Activated T-cell treated with anti-CD3 and anti-CD28 coated beads, Interleukin-2, amount 50 U/mL, for 24 hours (primary cell): ENCODE results near the gene SLFN5.
"Not testable (repeated sequence)": the region's sequence is repeated elsewhere in the genome, so short reads cannot be mapped to it uniquely, and the experiment has no call there.

Experiments used
- DNase-seq: peaks from one replicate; pipeline ENCODE4 v3.0.0-alpha.2; 2020
- H3K27ac Mint-ChIP-seq: 2 replicates; pipeline ENCODE4 v1.8.0; 2020; ENCODE audit warnings: mild to moderate bottlenecking, mixed read lengths
- H3K27me3 Mint-ChIP-seq: 2 replicates; pipeline ENCODE4 v1.8.0; 2020; ENCODE audit warnings: mixed read lengths
- H3K36me3 Mint-ChIP-seq: 2 replicates; pipeline ENCODE4 v1.8.0; 2020; ENCODE audit warnings: low read depth, mixed read lengths
- H3K4me1 Mint-ChIP-seq: 2 replicates; pipeline ENCODE4 v1.8.0; 2020; ENCODE audit warnings: low read depth, mixed read lengths
- H3K4me3 Mint-ChIP-seq: 2 replicates; pipeline ENCODE4 v1.8.0; 2020; ENCODE audit warnings: mild to moderate bottlenecking, moderate library complexity, mixed read lengths
- H3K9me3 Mint-ChIP-seq: 2 replicates; pipeline ENCODE4 v1.8.0; 2020; ENCODE audit warnings: mixed read lengths

Gene SLFN5

DNA sequence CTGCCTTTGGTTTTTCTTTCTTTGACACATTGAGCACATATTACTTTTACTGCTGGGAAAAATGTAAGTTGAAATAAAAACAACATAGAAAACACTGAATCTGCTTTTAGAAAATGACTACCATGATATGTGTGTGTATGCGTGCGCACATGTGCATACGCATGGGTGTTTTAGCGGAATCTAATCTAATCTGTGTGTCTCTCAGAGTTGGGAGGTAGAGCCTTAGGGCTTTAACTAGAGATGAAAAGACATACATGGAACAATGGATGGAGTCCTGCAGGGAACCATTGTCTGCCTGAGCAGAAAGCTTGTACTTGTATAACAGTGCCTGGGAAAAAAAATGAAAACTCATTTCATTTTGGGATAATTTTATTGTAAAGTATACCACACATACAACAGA lies 12.4 kb downstream of the SLFN5 start:
- Mint-ChIP-seq H3K4me3 (no peak overlapping the region), H3K36me3 (peaks cover 48% of the 10 kb centered on the region), H3K27ac (peak overlapping the region; percentile 74), H3K9me3 (no peaks in the 10 kb centered on the region), H3K4me1 (peaks cover 87% of the 10 kb centered on the region), H3K27me3 (no peaks in the 10 kb centered on the region)
- no peak for DNase-seq

DNA sequence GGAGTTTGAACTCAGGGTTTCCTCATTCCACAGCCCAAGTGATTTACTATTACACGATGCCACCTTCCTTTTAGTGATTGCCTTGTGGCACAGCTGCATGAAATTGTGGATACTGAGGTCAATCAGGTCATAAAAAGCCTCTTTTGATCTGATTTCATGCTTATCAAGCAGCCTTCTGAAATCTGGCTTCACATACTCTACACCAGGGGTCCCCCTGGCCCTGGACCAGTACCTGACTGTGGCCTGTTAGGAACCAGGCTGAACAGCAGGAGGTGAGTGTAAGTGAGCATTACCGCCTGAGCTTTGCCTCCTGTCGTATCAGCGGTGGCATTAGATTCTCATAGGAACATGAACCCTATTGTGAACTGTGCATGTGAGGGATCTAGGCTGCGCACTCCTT lies 13.8 kb downstream of the SLFN5 start:
- no peak for DNase-seq
- Mint-ChIP-seq H3K27me3 (no peaks in the 10 kb centered on the region), H3K27ac (peak overlapping the region; percentile 91), H3K4me3 (no peak overlapping the region), H3K4me1 (peaks cover 82% of the 10 kb centered on the region), H3K9me3 (no peaks in the 10 kb centered on the region), H3K36me3 (peaks cover 48% of the 10 kb centered on the region)

DNA sequence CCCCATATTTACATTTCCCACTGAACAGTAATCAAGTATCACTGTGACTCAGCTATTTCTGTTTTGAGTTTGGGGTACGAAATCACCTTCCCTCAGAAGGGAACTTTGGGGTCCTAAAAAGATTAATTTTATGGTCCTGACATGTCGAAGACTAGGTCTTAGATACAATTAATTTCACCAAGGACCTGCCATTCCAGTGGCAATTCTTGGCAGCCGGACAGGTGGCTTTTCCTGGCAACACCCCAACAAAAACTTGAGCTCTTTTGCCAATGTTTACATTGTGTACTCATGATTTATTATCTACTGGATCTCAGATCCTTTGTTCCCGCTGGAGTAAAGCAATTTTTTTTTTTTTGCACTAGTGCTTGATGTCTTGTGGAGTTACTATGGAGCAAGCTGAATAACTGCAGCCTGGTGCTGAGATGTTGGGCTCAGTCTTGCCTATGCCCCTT lies 14.4 kb downstream of the SLFN5 start:
- peaks cover 52% of the 10 kb centered on the region for H3K36me3 Mint-ChIP-seq
- no peaks in the 10 kb centered on the region for H3K27me3 Mint-ChIP-seq
- H3K27ac Mint-ChIP-seq, result peak overlapping the region; percentile 91
- DNase-seq, result no peak
- peaks cover 77% of the 10 kb centered on the region for H3K4me1 Mint-ChIP-seq
- no peaks in the 10 kb centered on the region for H3K9me3 Mint-ChIP-seq
- H3K4me3 Mint-ChIP-seq, result no peak overlapping the region

DNA sequence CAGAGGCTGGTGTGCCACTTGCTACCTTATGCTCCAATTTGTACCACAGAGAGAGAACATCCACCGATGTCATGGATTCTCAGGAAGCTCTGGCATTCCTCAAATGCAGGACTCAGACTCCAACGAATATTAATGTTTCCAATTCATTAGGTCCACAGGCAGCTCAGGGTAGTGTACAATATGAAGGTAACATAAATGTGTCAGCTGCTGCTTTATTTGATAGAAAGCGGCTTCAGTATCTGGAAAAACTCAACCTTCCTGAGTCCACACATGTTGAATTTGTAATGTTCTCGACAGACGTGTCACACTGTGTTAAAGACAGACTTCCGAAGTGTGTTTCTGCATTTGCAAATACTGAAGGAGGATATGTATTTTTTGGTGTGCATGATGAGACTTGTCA lies 16.1 kb downstream of the SLFN5 start:
- no peak for DNase-seq
- Mint-ChIP-seq H3K27me3 (no peaks in the 10 kb centered on the region), H3K4me1 (peaks cover 73% of the 10 kb centered on the region), H3K27ac (peak overlapping the region; percentile 83), H3K9me3 (no peaks in the 10 kb centered on the region), H3K4me3 (no peak overlapping the region), H3K36me3 (peaks cover 66% of the 10 kb centered on the region)

DNA sequence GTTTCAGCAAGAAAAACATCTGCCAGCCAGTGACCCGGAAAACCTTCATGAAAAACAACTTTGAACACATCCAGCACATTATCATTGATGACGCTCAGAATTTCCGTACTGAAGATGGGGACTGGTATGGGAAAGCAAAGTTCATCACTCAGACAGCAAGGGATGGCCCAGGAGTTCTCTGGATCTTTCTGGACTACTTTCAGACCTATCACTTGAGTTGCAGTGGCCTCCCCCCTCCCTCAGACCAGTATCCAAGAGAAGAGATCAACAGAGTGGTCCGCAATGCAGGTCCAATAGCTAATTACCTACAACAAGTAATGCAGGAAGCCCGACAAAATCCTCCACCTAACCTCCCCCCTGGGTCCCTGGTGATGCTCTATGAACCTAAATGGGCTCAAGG lies 22.2 kb downstream of the SLFN5 start:
- no peaks in the 10 kb centered on the region for H3K9me3 Mint-ChIP-seq
- peak overlapping the region; percentile 87 for H3K27ac Mint-ChIP-seq
- H3K36me3 Mint-ChIP-seq, result peaks cover 72% of the 10 kb centered on the region
- H3K4me3 Mint-ChIP-seq, result no peak overlapping the region
- DNase-seq, result no peak
- peaks cover 68% of the 10 kb centered on the region for H3K4me1 Mint-ChIP-seq
- no peaks in the 10 kb centered on the region for H3K27me3 Mint-ChIP-seq

DNA sequence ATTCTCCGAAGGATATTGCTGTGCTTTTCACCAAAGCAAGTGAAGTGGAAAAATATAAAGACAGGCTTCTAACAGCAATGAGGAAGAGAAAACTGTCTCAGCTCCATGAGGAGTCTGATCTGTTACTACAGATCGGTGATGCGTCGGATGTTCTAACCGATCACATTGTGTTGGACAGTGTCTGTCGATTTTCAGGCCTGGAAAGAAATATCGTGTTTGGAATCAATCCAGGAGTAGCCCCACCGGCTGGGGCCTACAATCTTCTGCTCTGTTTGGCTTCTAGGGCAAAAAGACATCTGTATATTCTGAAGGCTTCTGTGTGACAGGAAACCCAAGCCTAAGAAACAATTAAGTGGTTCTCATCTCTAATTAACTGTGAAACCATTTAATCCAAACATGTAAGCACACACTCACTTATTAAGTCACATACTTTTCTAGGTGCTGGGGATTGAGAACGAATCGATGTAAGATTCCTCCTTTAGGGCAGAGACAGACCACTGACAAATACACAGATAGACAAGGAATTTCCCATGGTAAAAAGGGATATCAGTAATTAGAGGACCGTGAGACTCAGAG lies 22.8 kb downstream of the SLFN5 start:
- H3K27me3 Mint-ChIP-seq, result no peaks in the 10 kb centered on the region
- H3K4me1 Mint-ChIP-seq, result peaks cover 70% of the 10 kb centered on the region
- H3K4me3 Mint-ChIP-seq, result no peak overlapping the region
- DNase-seq, result no peak
- peaks cover 72% of the 10 kb centered on the region for H3K36me3 Mint-ChIP-seq
- H3K9me3 Mint-ChIP-seq, result no peaks in the 10 kb centered on the region
- H3K27ac Mint-ChIP-seq, result peak overlapping the region; percentile 87

DNA sequence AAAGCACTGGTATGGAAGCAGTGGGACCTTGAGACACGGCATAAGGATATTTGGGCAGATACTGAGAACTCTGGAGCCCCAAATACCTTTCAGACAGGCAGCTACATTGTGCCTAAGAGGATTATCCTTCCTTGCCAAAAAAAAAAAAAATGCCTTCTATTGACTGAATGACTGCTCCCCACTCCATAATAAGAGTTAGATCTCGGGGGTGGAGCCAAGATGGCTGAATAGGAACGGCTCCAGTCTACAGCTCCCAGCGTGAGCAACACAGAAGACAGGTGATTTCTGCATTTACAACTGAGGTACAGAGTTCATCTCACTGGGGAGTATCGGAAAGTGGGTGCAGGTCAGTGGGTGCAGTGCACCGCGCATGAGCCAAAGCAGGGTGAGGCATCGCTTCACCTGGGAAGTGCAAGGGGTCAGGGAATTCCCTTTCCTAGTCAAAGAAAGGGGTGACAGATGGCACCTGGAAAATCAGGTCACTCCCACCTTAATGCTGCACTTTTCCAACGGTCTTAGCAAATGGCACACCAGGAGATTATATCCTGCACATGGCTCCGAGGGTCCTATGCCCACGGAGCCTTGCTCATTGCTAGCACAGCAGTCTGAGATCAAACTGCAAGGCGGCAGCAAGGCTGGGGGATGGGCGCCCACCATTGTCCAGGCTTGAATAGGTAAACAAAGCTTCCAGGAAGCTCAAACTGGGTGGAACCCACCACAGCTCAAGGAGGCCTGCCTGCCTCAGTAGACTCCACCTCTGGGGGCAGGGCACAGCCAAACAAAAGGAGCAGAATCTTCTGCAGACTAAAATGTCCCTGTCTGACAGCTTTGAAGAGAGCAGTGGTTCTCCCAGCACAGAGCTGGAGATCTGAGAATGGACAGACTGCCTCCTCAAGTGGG lies 31.5 kb downstream of the SLFN5 start:
- not testable (repeated sequence) for H3K27ac Mint-ChIP-seq, H3K4me3 Mint-ChIP-seq, H3K36me3 Mint-ChIP-seq, DNase-seq, H3K27me3 Mint-ChIP-seq
- H3K9me3 Mint-ChIP-seq, result peaks cover 19% of the 10 kb centered on the region
- H3K4me1 Mint-ChIP-seq, result peaks cover 56% of the 10 kb centered on the region

DNA sequence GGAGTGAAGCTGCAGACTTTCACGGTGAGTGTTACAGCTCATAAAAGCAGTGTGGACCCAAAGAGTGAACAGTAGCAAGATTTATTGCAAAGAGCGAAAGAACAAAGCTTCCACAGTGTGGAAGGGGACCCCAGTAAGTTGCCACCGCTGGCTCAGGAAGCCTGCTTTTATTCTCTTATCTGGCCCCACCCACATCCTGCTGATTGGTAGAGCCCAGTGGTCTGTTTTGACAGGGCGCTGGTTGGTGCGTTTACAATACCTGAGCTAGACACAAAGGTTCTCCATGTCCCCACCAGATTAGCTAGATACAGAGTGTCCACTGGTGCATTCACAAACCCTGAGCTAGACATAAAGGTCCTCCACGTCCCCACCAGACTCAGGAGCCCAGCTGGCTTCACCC lies 35.6 kb downstream of the SLFN5 start:
- Mint-ChIP-seq H3K4me1 (peaks cover 32% of the 10 kb centered on the region), H3K9me3 (peaks cover 15% of the 10 kb centered on the region)
- not testable (repeated sequence) for H3K4me3 Mint-ChIP-seq

DNA sequence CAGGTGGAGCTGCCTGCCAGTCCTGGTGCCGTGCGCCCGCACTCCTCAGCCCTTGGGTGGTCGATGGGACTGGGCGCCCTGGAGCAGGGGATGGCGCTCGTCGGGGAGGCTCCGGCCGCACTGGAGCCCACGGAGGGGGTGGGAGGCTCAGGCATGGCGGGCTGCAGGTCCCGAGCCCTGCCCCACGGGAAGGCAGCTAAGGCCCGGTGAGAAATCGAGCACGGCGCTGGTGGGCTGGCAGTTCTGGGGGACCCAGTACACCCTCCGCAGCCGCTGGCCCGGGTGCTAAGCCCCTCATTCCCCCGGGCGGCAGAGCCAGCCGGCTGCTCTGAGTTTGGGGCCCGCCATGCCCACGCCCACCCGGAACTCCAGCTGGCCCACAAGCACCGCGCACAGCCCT lies 36.0 kb downstream of the SLFN5 start:
- DNase-seq, H3K4me3 Mint-ChIP-seq, H3K27ac Mint-ChIP-seq, H3K27me3 Mint-ChIP-seq, H3K36me3 Mint-ChIP-seq: not testable (repeated sequence)
- peaks cover 28% of the 10 kb centered on the region for H3K4me1 Mint-ChIP-seq
- peaks cover 13% of the 10 kb centered on the region for H3K9me3 Mint-ChIP-seq

More for the DNA sequence above, 35.6 kb downstream of the SLFN5 start:
- not testable (repeated sequence) for H3K27me3 Mint-ChIP-seq, H3K27ac Mint-ChIP-seq, H3K36me3 Mint-ChIP-seq, DNase-seq

DNA sequence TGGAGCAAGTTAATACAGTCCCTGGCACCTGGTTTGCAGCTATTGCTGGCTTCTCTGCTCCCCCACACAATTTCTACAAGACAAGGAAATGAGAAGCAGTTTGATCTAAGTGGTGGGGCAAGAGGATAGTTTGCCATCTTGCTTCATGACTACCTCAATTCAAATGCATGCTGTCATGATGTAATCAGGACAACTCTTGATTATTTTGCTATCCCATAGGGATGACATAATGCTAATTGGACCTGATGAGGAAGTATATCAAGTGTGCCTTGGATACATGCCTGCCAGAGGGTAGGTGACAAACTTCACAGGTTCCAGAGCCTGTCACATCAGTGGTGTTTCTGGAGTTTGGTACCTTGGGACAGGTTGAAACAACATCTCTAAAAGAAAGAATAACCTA lies 40.9 kb downstream of the SLFN5 start:
- H3K4me1 Mint-ChIP-seq, result peaks cover 34% of the 10 kb centered on the region
- H3K27ac Mint-ChIP-seq, result no peak overlapping the region
- no peak overlapping the region for H3K4me3 Mint-ChIP-seq
- no peak for DNase-seq
- peaks cover 3% of the 10 kb centered on the region for H3K9me3 Mint-ChIP-seq
- no peaks in the 10 kb centered on the region for H3K27me3 Mint-ChIP-seq
- H3K36me3 Mint-ChIP-seq, result no peaks in the 10 kb centered on the region

DNA sequence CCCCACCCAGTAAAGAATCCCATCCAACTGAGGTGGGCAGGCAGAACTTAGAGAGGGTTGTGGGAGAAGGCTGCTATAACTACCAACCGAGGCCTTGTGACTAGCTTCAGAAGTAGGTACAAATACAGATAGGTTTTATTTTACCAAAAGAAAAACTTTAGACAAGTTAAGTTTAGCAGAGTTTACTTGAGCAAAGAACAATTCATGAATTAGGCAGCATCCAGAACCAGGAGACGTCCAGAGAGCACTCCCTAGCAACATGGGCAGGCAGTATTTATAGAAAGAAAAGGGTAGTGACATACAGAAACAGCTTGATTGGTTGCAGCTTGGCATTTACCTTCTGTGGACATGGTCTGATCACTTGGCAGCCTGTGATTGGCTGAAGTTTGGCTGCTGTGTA lies 42.1 kb downstream of the SLFN5 start:
- no peaks in the 10 kb centered on the region for H3K36me3 Mint-ChIP-seq
- H3K27me3 Mint-ChIP-seq, result no peaks in the 10 kb centered on the region
- DNase-seq, result no peak
- H3K4me1 Mint-ChIP-seq, result peaks cover 44% of the 10 kb centered on the region
- peaks cover 3% of the 10 kb centered on the region for H3K9me3 Mint-ChIP-seq
- no peak overlapping the region for H3K4me3 Mint-ChIP-seq
- H3K27ac Mint-ChIP-seq, result no peak overlapping the region

DNA sequence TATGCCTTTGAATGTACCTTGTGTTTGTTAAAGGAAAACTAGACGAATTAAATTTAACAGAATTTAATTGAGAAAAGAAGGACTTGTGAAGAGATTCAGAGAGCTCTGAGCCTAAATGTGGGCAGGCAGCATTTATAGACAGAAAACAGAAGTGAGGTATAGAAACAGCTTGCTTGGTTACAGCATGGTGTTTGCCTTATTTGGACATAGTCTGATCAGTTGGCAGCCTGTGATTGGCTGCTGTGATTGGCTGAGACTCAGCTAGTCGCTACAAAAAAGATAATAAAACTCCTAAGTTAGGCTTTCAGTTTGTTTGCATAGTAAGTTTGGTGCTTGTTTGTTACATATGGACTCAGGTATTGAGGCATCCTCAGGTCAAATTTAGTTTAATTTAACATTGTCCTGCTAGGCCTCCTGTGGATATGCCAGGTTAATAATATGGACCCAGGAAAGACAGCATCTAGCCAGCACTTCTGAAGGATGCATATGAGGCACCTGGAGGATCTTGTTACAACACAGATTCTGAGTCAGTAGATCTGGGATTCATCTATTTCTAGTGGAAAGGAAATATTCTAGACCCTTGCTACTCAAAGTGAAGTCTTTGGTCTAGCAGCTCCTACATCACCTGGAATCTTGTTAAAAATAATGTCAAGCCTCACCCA lies 43.4 kb downstream of the SLFN5 start:
- Mint-ChIP-seq H3K9me3 (peaks cover 3% of the 10 kb centered on the region), H3K36me3 (no peaks in the 10 kb centered on the region), H3K27me3 (no peaks in the 10 kb centered on the region), H3K4me3 (no peak overlapping the region), H3K27ac (peak overlapping the region; percentile 51), H3K4me1 (peaks cover 47% of the 10 kb centered on the region)
- DNase-seq, result no peak

DNA sequence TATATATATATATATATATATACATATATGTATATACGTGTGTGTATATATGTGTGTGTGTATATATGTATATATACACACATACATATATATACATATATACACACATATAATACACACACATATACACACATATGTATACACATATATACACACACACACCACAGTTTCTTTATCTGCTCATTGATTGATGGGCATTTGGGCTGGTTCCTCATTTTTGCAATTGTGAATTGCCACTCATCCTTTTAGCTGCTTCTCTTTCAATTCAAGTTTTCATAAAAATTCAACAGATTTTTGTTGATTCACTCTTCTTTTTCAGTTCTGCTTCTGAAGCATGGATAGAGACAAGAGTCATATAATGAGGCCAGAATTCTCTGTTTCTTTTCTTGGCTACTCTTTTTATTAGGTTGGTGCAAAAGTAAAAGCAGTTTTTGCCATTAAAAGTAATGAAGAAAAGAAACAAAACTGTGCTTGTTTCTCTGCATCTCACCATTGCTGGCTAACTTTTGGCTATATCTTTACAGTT lies 44.5 kb downstream of the SLFN5 start:
- no peaks in the 10 kb centered on the region for H3K36me3 Mint-ChIP-seq
- H3K9me3 Mint-ChIP-seq, result peaks cover 3% of the 10 kb centered on the region
- no peaks in the 10 kb centered on the region for H3K27me3 Mint-ChIP-seq
- no peak overlapping the region for H3K27ac Mint-ChIP-seq
- peaks cover 47% of the 10 kb centered on the region for H3K4me1 Mint-ChIP-seq
- DNase-seq, result no peak
- no peak overlapping the region for H3K4me3 Mint-ChIP-seq

DNA sequence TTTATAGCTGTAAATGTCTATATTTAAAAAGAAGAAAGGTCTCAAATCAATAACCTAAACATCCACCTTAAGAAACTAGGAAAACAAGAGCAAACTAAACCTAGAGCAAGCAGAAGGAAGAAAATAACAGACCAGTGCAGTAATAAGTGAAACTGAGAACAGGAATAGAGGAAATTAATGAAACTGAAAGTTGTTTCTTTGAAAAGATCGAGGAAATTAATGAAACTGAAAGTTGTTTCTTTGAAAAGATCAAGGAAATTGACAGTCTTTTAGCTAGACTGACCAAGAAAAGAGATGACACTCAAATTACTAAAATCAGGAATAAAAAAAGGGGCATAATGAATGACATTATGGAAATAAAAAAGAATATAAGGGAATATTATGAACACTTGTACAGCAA lies 46.4 kb downstream of the SLFN5 start:
- H3K27ac Mint-ChIP-seq, result peak overlapping the region; percentile 58
- no peak for DNase-seq
- no peaks in the 10 kb centered on the region for H3K36me3 Mint-ChIP-seq
- peaks cover 47% of the 10 kb centered on the region for H3K4me1 Mint-ChIP-seq
- H3K4me3 Mint-ChIP-seq, result peak overlapping the region; percentile 13
- H3K9me3 Mint-ChIP-seq, result peaks cover 3% of the 10 kb centered on the region
- H3K27me3 Mint-ChIP-seq, result no peaks in the 10 kb centered on the region

DNA sequence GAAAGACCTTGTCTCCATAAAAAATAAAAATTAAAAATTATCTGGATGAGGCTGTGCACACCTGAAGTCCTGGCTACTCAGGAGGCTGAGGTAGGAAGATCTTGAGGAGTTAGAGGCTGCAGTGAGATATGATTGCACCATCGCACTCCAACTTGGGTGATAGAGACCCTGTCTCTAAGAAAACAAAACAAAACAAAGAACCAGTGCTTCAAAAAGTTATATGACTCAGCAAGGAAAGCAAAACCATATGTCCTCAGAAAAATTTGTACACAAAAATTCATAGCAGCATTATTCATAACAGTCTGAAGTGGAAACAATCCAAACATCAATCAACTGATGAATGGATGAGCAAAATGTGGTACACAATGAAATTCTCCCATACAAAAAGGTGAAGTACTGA lies 48.9 kb downstream of the SLFN5 start:
- no peaks in the 10 kb centered on the region for H3K27me3 Mint-ChIP-seq
- peaks cover 10% of the 10 kb centered on the region for H3K9me3 Mint-ChIP-seq
- DNase-seq, result no peak
- no peaks in the 10 kb centered on the region for H3K36me3 Mint-ChIP-seq
- no peak overlapping the region for H3K27ac Mint-ChIP-seq
- H3K4me1 Mint-ChIP-seq, result peaks cover 28% of the 10 kb centered on the region
- no peak overlapping the region for H3K4me3 Mint-ChIP-seq
